Caco-2 (cell line): Measurements from ENCODE around the gene CRABP1. TPM values are rescaled to one million over a fixed set of nuclear protein-coding genes. Genes with fewer than 3 reads are reported as not detected.

Source experiments
- BruUV-seq: library from RNA; stranded (reverse); fragments of 400-500 nt; replicated peaks from 2 replicates; lab custom pipeline; 2021; lab: Mats Ljungman, UMichigan
- CTCF ChIA-PET: fragments of 300-600 bp; sonication (Branson Sonifier 250); formaldehyde crosslinking; loops from one replicate; lab custom pipeline; 2022; ENCODE audit warnings: antibody characterized with exemption; lab: Charles Lee
- POLR2A ChIA-PET: fragments of 300-600 bp; sonication (Branson Sonifier 250); formaldehyde crosslinking; loops from one replicate; lab custom pipeline; 2022; ENCODE audit warnings: antibody characterized with exemption; lab: Charles Lee
- DNase-seq, 2 experiments: peaks; one replicate each; pipeline versions ENCODE4 v3.0.0 to v3.0.0-alpha.2; 2020 to 2022
- H3K27me3 ChIP-seq: replicated peaks from 2 replicates; pipeline ENCODE4 v1.6.0; 2011; ENCODE audit warnings: low read length; ENCODE audit not compliant: control insufficient read depth, insufficient read depth
- H3K36me3 ChIP-seq: 2 replicates; pipeline ENCODE4 v1.5.1; 2011; ENCODE audit warnings: low read length; ENCODE audit not compliant: control insufficient read depth, insufficient read depth
- H3K4me1 ChIP-seq: fragments of 250-450 bp; sonication (Bioruptor Pico); 2 replicates; pipeline ENCODE4 v1.5.1; 2020; ENCODE audit warnings: mild to moderate bottlenecking
- H3K4me3 ChIP-seq: 2 replicates; pipeline ENCODE4 v1.5.1; 2011; ENCODE audit warnings: low read depth, mild to moderate bottlenecking, control low read depth, low read length
- H3K9me3 ChIP-seq: fragments of 250-450 bp; sonication (Bioruptor Pico); 2 replicates; pipeline ENCODE4 v1.5.1; 2020; ENCODE audit warnings: mild to moderate bottlenecking, moderate library complexity
- H3K27ac Mint-ChIP-seq: one replicate; pipeline ENCODE4 v1.8.0; 2022; ENCODE audit warnings: mixed read lengths; ENCODE audit not compliant: unreplicated experiment
- H3K27me3 Mint-ChIP-seq: one replicate; pipeline ENCODE4 v1.8.0; 2022; ENCODE audit warnings: mixed read lengths; ENCODE audit not compliant: insufficient read depth, unreplicated experiment
- H3K36me3 Mint-ChIP-seq: one replicate; pipeline ENCODE4 v1.8.0; 2022; ENCODE audit warnings: mild to moderate bottlenecking, mixed read lengths; ENCODE audit not compliant: insufficient read depth, unreplicated experiment
- H3K4me1 Mint-ChIP-seq: one replicate; pipeline ENCODE4 v1.8.0; 2022; ENCODE audit warnings: low read depth, mixed read lengths; ENCODE audit not compliant: unreplicated experiment
- H3K4me3 Mint-ChIP-seq: one replicate; pipeline ENCODE4 v1.8.0; 2022; ENCODE audit warnings: mild to moderate bottlenecking, moderate library complexity, mixed read lengths; ENCODE audit not compliant: unreplicated experiment
- H3K9me3 Mint-ChIP-seq: one replicate; pipeline ENCODE4 v1.8.0; 2022; ENCODE audit warnings: mixed read lengths; ENCODE audit not compliant: unreplicated experiment
- intact Hi-C: fragments of 100-400 bp; cut with micrococcal nuclease; formaldehyde crosslinking; loops from one replicate; pipeline ENCODE4 v1.10.0; 2022; ENCODE audit not compliant: unreplicated experiment
- total RNA-seq: library from RNA; stranded (reverse); gene quantifications from 2 replicates; pipeline ENCODE4 v1.2.3, GENCODE V29; 2022
- TF ChIP-seq, protein P1 (sequence below), 2 experiments: fragments of 200-600 bp in 1 of 2; IDR thresholded peaks; 1 replicate in 1 of 2; 2 replicates in 1 of 2; pipeline versions ENCODE4 v1.5.1 to v1.8.0; 2011 to 2022; ENCODE audit warnings: antibody characterized with exemption in 1 of 2, control low read depth in 1 of 2, inconsistent platforms in 1 of 2, low read depth in 1 of 2, low read length in 1 of 2, mild to moderate bottlenecking in 1 of 2, moderate library complexity in 1 of 2; ENCODE audit not compliant: insufficient read depth in 1 of 2, severe bottlenecking in 1 of 2, unreplicated experiment in 1 of 2

Gene CRABP1
- total RNA-seq, 1 experiment from 2014 or later = 113 TPM

GRCh38 chr15:78311292-78311691, 28.9 kb upstream of the CRABP1 start:
- no peak overlapping the region for H3K4me3 Mint-ChIP-seq
- TF ChIP-seq, protein P1, sequence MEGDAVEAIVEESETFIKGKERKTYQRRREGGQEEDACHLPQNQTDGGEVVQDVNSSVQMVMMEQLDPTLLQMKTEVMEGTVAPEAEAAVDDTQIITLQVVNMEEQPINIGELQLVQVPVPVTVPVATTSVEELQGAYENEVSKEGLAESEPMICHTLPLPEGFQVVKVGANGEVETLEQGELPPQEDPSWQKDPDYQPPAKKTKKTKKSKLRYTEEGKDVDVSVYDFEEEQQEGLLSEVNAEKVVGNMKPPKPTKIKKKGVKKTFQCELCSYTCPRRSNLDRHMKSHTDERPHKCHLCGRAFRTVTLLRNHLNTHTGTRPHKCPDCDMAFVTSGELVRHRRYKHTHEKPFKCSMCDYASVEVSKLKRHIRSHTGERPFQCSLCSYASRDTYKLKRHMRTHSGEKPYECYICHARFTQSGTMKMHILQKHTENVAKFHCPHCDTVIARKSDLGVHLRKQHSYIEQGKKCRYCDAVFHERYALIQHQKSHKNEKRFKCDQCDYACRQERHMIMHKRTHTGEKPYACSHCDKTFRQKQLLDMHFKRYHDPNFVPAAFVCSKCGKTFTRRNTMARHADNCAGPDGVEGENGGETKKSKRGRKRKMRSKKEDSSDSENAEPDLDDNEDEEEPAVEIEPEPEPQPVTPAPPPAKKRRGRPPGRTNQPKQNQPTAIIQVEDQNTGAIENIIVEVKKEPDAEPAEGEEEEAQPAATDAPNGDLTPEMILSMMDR (IDR thresholded peaks at IDR 0.05; ENCODE audit: insufficient read depth in 1 of 2, low read depth in 1 of 2, low read length in 1 of 2, severe bottlenecking in 1 of 2, unreplicated experiment in 1 of 2) = no peak
- no peaks in the 10 kb centered on the region for H3K4me1 ChIP-seq
- POLR2A ChIA-PET = interaction anchor here (1.0 kb wide), 1 partner anchor 12 kb away, joined by 3 read pairs; the partner anchor contains the start of gene SKIC8
- H3K36me3 ChIP-seq = no peaks in the 10 kb centered on the region
- H3K9me3 ChIP-seq = no peaks in the 10 kb centered on the region
- intact Hi-C loops = no loop called here
- no peaks in the 10 kb centered on the region for H3K9me3 Mint-ChIP-seq
- no peak overlapping the region for H3K4me3 ChIP-seq
- H3K27me3 ChIP-seq = no peaks in the 10 kb centered on the region
- no TSS peak for BruUV-seq
- CTCF ChIA-PET = interaction anchor here (0.8 to 1.4 kb wide), 3 partner anchors 85 to 112 kb away, joined by 3 to 4 read pairs (median 3); no protein-coding TSS in a partner anchor
- H3K27me3 Mint-ChIP-seq = no peaks in the 10 kb centered on the region
- no peaks in the 10 kb centered on the region for H3K4me1 Mint-ChIP-seq
- no peak for DNase-seq
- no peaks in the 10 kb centered on the region for H3K36me3 Mint-ChIP-seq
- H3K27ac Mint-ChIP-seq = no peak overlapping the region

- no peaks in the 10 kb centered on the region for H3K9me3 ChIP-seq
- Mint-ChIP-seq H3K27ac (no peak overlapping the region), H3K9me3 (no peaks in the 10 kb centered on the region), H3K4me1 (no peaks in the 10 kb centered on the region), H3K36me3 (no peaks in the 10 kb centered on the region), H3K4me3 (no peak overlapping the region), H3K27me3 (no peaks in the 10 kb centered on the region)
- H3K4me1 ChIP-seq = no peaks in the 10 kb centered on the region
- H3K36me3 ChIP-seq = no peaks in the 10 kb centered on the region
- no peak for DNase-seq
- BruUV-seq = no TSS peak
- TF ChIP-seq, protein P1 (IDR thresholded peaks at IDR 0.05; ENCODE audit: insufficient read depth in 1 of 2, low read depth in 1 of 2, low read length in 1 of 2, severe bottlenecking in 1 of 2, unreplicated experiment in 1 of 2) = no peak
- intact Hi-C loops = no loop called here
- POLR2A ChIA-PET = no interaction called here
- H3K4me3 ChIP-seq = no peak overlapping the region
- CTCF ChIA-PET = no interaction called here
- no peaks in the 10 kb centered on the region for H3K27me3 ChIP-seq
Observed at GRCh38 chr15:78312536-78312935, 27.6 kb upstream of the CRABP1 start.

DNA sequence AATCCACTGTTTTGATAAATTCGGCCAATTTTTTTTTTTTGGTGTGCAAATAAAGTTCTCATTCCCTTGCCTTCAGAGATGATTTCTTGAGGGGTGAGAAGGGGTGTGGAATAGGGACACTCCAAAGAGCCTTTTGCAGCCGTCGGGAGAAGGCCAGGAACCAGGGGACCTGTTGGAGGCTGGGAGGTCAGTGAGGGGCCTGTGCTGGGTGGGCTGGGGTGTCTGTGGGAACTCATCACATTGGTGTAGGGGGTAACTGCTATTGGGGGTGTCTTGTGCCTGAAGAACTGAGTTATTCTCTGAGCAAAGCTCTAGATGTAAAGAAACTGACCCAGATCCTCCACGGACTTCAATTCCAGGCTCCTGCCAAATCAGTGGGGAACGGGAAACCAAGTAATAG, 27.2 kb upstream of the CRABP1 start:
- Mint-ChIP-seq H3K4me1 (no peaks in the 10 kb centered on the region), H3K4me3 (no peak overlapping the region), H3K36me3 (no peaks in the 10 kb centered on the region), H3K27ac (no peak overlapping the region), H3K27me3 (no peaks in the 10 kb centered on the region), H3K9me3 (no peaks in the 10 kb centered on the region)
- POLR2A ChIA-PET = no interaction called here
- CTCF ChIA-PET = no interaction called here
- Histone ChIP-seq H3K4me3 (no peak overlapping the region), H3K4me1 (no peaks in the 10 kb centered on the region), H3K27me3 (no peaks in the 10 kb centered on the region), H3K36me3 (no peaks in the 10 kb centered on the region), H3K9me3 (no peaks in the 10 kb centered on the region)
- TF ChIP-seq, protein P1 (IDR thresholded peaks at IDR 0.05; ENCODE audit: insufficient read depth in 1 of 2, low read depth in 1 of 2, low read length in 1 of 2, severe bottlenecking in 1 of 2, unreplicated experiment in 1 of 2) = no peak
- DNase-seq = no peak
- intact Hi-C loops = no loop called here
- BruUV-seq = no TSS peak
